GM19328 (cell line): ENCODE measurements around the gene NHP2.
A peak's percentile ranks its signal among the peaks of the same experiment; 100 is the strongest.
"Not testable (repeated sequence)": the region's sequence is repeated elsewhere in the genome, so short reads cannot be mapped to it uniquely, and the experiment has no call there.

Experiments used
- ATAC-seq: cut with Tn5 transposase; IDR thresholded peaks from one replicate; pipeline ENCODE4 v1.9.1; 2021; ENCODE audit warnings: mild to moderate bottlenecking, moderate library complexity; ENCODE audit not compliant: unreplicated experiment

Gene NHP2

GRCh38 chr5:178153530-178154340 is at the start of gene NHP2:
TSS of gene NHP2 (minus strand) at chr5:178153885. CDS start at chr5:178153817, 68 bp downstream.
- ATAC-seq = peak; percentile 97

GRCh38 chr5:178202541-178202940 is 48.9 kb upstream of the NHP2 start:
- no peak for ATAC-seq

DNA sequence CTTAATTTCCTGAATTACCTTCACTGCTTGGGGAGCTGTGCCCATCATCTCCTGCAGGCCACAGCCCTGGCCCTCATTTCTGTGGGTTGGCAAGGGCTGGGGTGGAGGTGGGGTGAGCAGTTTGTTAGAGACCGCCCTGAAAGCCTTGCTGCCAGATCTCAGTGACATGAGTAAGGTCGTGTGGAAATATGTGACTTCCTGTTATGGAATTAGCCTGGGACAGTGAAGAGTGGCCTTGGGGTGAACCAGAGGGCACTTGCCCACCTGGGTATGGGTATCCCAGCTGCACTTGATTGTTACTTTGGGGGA is 48.2 kb upstream of the NHP2 start:
- no peak for ATAC-seq

- no peak for ATAC-seq
Measured at GRCh38 chr5:178201221-178201926, 47.7 kb upstream of the NHP2 start.

DNA sequence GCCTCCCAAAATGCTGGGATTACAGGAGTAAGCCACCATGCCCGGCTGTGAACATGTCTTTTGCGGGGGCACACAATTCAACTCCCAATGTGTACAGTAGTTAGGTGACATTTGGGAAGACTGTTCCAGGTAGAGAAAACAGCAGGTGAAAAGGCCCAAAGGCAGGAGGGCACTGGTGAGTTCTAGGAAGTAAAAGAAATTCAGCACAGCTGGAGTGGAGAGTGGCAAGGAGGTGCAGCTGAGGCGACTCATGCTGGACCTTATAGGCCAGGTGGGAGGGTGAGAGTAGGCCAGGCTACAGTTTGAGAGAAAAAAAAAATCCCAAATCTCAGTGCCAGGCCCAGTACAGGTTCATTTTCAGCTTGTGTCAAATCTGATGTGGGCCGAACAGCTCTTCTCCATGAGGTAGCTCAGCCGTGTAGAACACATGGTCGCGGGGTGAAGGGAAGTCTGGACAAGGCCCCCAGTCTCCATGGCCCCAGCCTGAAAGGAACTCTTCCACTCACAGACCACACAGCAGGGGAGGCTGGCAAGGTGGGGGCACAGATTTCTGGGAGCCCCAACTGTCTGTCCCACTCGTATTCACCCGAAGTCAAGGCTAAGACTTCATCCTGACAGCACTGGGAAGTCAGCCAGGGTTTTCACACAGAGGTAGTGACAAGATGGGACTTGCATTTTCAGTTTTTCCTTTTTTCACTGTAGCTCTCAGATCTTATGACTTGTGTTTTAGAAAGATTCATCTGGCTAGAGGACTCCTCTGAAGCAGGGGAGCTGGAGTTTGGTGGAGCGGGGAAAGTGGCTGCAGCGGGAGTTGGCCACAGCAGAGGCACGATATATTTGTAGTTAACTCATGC is 46.1 kb upstream of the NHP2 start:
- ATAC-seq = no peak

DNA sequence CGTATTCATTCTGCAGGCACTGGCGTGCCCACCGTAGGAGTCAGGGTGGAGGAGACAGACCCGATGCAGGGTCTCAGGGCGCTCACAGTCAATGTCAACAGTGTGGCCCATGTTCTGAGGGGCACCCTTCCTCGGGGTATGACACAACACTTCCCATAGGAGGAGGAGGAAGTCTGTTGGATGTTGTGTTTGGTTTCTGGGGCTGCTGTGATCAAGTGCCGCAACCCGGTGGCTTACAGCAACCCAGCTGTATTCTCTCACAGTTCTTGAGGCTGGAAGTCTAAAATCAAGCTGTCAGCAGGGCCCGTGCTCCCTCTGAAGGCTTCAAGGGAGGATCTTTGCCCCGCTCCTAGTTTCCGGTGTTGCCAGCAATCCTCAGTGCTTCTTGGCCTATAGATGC is 45.0 kb upstream of the NHP2 start:
- no peak for ATAC-seq

DNA sequence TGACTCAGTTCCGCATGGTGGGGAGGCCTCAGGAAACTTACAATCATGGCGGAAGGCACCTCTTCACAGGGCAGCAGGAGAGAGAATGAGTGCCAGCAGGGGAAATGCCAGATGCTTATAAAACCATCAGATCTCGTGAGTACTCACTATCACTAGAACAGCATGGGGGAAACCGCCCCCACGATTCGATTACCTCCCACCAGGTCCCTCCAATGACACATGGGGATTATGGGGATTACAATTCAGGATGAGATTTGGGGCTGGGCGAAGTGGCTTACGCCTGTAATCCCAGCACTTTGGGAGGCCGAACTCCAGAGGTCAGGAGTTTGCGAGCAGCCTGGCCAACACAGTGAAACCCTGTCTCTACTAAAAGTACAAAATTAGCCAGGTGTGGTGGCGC is 44.5 kb upstream of the NHP2 start:
- ATAC-seq = not testable (repeated sequence)

GRCh38 chr5:178196986-178197385 is 43.3 kb upstream of the NHP2 start:
- no peak for ATAC-seq

- no peak for ATAC-seq
Measured at GRCh38 chr5:178196281-178196812, 42.7 kb upstream of the NHP2 start.

GRCh38 chr5:178194026-178194425 is 40.3 kb upstream of the NHP2 start:
- ATAC-seq = no peak

DNA sequence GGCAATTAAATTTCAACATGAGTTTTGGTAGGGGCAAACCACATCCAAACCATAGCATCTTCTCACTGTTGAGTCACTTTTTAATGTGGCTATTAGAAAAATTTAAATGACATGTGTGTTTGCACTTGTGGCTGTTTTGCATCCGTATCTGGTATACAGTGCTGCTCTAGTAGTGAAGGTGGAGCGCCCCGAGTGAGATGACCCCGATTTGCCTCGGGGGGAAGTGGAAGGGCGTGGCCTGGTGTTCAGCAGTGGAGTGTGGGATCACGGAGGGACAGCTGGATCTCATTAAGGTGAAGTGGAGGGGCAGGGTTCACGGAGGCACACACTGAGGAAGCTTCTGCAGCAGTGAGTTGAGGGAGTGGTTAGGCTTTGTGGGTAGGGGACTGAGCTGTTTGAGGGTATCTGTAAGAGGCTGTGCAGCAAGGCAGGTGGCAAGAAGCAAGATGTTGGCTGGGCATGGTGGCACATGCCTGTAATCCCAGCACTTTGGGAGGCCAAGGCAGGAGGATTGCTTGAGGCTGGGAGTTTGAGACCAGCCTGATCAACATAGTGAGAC is 39.6 kb upstream of the NHP2 start:
- ATAC-seq = no peak

DNA sequence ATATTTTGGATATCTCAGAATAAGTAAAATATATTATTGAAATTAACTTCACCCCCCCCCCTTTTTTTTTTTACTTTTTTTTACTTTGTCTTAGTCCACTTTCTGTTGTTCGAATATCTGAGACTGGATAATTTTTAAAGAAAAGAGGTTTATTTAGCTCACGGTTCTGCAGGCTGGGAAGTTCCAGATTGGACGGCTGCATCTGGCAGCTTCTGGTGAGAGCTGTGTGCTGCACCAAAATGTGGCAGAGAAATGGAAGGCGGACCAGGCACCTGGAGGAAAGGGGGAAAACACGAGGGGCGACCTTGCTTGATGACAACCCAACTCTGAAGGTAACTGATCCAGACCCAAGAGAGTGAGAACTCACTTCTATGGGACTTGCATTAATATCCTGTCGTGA is 39.1 kb upstream of the NHP2 start:
- ATAC-seq = no peak

- no peak for ATAC-seq
Measured at GRCh38 chr5:178192244-178192643, 38.6 kb upstream of the NHP2 start.

DNA sequence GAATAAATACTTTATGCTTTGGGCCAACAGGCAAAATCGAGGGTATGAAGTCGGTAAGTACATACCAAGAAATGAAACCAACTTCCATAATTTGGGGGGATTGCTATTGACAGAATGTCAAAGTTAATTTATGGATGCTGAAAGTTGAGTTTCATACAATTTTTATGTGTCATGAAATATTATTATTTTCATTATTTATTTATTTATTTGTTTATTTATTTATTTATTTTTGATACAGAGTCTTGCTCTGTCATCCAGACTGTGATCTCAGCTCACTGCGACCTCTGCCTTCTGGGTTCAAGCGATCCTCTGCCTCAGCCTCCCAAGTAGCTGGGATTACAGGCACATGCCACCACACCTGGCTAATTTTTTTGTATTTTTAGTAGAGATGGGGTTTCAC is 38.0 kb upstream of the NHP2 start:
- ATAC-seq = no peak

GRCh38 chr5:178189433-178189832 is 35.7 kb upstream of the NHP2 start:
- ATAC-seq = no peak

GRCh38 chr5:178187014-178187413 is 33.3 kb upstream of the NHP2 start, which contains the start of gene GMCL2:
TSS of gene GMCL2 (minus strand) at chr5:178187371. CDS start at chr5:178187299, 72 bp downstream.
- no peak for ATAC-seq

DNA sequence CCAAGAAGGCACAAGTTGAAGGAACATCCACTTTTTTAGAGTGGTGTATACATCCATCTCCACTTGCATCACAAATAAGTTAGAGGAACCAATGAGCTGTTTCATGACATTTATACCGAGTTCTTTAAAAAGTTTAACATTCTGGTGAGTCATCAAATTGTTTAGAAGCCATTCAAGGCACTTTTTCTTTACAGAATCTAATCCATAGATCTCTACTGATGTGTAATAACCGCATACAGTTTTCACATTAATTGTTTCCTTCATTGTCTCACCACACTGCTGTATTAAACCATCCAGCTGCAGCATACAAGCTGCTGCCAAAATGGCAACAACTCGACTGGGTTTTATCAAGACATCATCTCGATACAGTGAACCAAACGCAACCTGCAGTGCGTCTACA is 32.7 kb upstream of the NHP2 start:
- ATAC-seq = no peak

DNA sequence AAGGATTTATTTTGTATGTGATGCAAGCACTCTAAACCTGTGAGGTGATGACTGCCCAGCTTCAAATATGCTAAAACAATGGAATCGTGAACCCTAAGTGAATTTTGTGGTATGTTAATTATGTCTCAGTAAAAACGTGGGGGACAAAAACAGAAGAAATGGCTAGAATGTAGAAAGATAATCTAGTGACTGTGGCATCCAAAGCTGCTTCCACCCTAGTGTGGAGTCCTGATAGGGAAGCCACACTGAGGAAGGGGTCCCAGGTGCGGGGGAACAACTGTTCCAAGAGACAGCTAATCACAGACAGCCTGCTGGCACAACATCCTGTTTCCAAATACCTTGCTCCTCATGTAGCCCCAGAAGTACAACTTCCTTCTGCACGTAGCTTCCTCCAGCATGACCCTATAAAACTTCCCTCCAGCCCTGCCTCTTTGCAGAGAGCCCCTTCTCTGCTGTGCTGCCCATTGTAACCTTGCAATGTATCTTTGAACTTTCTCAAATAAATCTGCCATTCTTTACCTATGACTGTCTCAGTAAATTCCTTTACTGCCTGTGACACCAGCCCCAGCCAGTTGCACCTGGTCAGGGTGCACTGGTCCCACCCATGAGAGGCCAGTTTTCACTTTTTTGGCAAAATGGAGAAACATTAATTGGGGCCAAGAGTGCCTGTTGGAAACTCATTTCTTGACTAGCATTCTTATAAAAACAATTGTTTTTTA is 28.6 kb upstream of the NHP2 start:
- no peak for ATAC-seq

DNA sequence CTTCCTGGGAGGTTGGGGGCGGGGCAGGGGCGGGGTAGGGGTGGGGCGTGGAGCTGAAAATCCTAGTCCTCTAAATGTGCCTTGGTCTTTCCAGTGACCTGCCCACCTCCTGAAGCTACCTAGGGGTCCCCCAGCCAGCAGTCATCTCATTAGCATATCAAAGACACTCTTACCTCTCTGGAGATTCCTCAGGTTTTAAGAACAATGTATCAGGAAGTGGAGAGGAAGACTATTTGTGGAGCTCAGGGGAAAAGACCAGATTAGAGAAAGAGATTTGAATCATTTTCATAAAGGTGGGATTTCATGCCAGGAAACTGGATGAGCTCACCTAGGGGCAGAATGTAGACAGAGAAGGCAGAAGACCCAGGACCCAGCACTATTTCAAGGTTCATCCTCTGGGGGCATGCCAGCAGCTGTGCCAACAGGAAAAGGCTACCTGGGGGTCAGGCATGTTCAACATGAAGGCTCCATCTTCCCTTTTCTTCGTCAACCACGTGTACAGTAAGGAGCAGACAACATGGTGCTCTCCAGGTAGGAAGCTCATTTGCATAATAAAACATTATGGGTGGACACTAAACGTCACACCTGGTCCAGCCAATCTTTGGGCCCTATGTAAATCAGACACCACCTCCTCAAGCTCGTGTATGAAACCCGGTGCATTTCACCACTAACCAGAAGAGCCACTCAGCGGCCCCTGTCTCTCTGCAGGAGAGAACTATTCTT is 26.6 kb upstream of the NHP2 start:
- ATAC-seq = no peak

DNA sequence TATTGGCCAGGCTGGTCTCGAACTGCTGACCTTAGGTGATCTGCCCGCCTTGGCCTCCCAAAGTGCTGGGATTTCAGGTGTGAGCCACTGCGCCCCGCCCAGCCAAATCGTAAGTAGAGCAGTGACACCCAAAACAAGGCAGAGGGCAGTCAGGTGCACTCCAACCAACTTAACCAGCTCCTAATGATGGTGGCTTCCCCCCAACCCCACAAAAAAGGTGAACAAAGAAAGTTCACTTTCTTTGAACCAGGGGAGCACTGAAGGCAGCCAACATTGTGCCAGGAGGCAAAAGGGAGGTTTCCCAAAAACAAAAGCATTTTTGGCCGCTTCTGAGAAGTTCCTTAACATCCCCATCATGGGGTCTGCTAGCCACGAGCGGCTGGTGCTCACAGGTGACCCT is 23.9 kb upstream of the NHP2 start:
- no peak for ATAC-seq
